HG03139 (cell line): Measurements from ENCODE around the gene SGIP1.
"Not testable (repeated sequence)": the region's sequence is repeated elsewhere in the genome, so short reads cannot be mapped to it uniquely, and the experiment has no call there.

Source experiments
- ATAC-seq: cut with Tn5 transposase; IDR thresholded peaks from one replicate; pipeline ENCODE4 v1.9.1; 2021; ENCODE audit not compliant: unreplicated experiment

SGIP1 gene

GRCh38 chr1:66552287-66552686 is 18.3 kb downstream of the SGIP1 start:
- no peak for ATAC-seq

- ATAC-seq, result no peak
Measured at GRCh38 chr1:66552829-66553228, 18.9 kb downstream of the SGIP1 start.

GRCh38 chr1:66553846-66554245 is 19.9 kb downstream of the SGIP1 start:
- ATAC-seq, result no peak

- no peak for ATAC-seq
Measured at GRCh38 chr1:66556161-66556611, 22.2 kb downstream of the SGIP1 start.

- no peak for ATAC-seq
Measured at GRCh38 chr1:66557157-66557556, 23.2 kb downstream of the SGIP1 start.

GRCh38 chr1:66559517-66559916 is 25.6 kb downstream of the SGIP1 start:
- ATAC-seq, result no peak

- ATAC-seq, result no peak
Measured at GRCh38 chr1:66562561-66562960, 28.6 kb downstream of the SGIP1 start.

- ATAC-seq, result no peak
Measured at GRCh38 chr1:66563094-66563800, 29.3 kb downstream of the SGIP1 start.

- ATAC-seq, result no peak
Measured at GRCh38 chr1:66563941-66564630, 30.1 kb downstream of the SGIP1 start.

- no peak for ATAC-seq
Measured at GRCh38 chr1:66570196-66570595, 36.2 kb downstream of the SGIP1 start.

GRCh38 chr1:66571789-66572188 is 37.8 kb downstream of the SGIP1 start:
- ATAC-seq, result no peak

GRCh38 chr1:66575739-66576138 is 41.8 kb downstream of the SGIP1 start:
- no peak for ATAC-seq

- ATAC-seq, result no peak
Measured at GRCh38 chr1:66576645-66577044, 42.7 kb downstream of the SGIP1 start.

- ATAC-seq, result no peak
Measured at GRCh38 chr1:66578841-66579240, 44.9 kb downstream of the SGIP1 start.

GRCh38 chr1:66580081-66580480 is 46.1 kb downstream of the SGIP1 start:
- ATAC-seq, result no peak

GRCh38 chr1:66583021-66583420 is 49.1 kb downstream of the SGIP1 start:
- ATAC-seq, result no peak

GRCh38 chr1:66585002-66585401 is 51.0 kb downstream of the SGIP1 start:
- ATAC-seq, result no peak

- no peak for ATAC-seq
Measured at GRCh38 chr1:66589326-66589725, 55.4 kb downstream of the SGIP1 start.

GRCh38 chr1:66592106-66592507 is 58.2 kb downstream of the SGIP1 start:
- not testable (repeated sequence) for ATAC-seq

- no peak for ATAC-seq
Measured at GRCh38 chr1:66596191-66596590, 62.2 kb downstream of the SGIP1 start.

GRCh38 chr1:66597500-66597899 is 63.5 kb downstream of the SGIP1 start:
- ATAC-seq, result no peak

GRCh38 chr1:66598670-66599069 is 64.7 kb downstream of the SGIP1 start:
- ATAC-seq, result no peak

GRCh38 chr1:66599346-66599745 is 65.4 kb downstream of the SGIP1 start:
- no peak for ATAC-seq
